Rectal smooth muscle tissue (tissue), 1 donor: Measurements from ENCODE around the gene IL7R.

Experiments used
- H3K27ac ChIP-seq: one replicate; pipeline ENCODE4 v1.7.0; 2013; ENCODE audit warnings: low read depth, low read length, inconsistent platforms
- H3K27me3 ChIP-seq: one replicate; pipeline ENCODE4 v1.7.0; 2013; ENCODE audit warnings: low read length; ENCODE audit not compliant: control insufficient read depth, insufficient read depth
- H3K36me3 ChIP-seq: one replicate; pipeline ENCODE4 v1.7.0; 2013; ENCODE audit warnings: low read length; ENCODE audit not compliant: control insufficient read depth, insufficient read depth
- H3K4me1 ChIP-seq: one replicate; pipeline ENCODE4 v1.7.0; 2013; ENCODE audit warnings: low read length; ENCODE audit not compliant: control insufficient read depth, insufficient read depth
- H3K4me3 ChIP-seq: one replicate; pipeline ENCODE4 v1.7.0; 2013; ENCODE audit warnings: low read length
- H3K9ac ChIP-seq: one replicate; pipeline ENCODE4 v1.7.0; 2013; ENCODE audit warnings: low read length

The IL7R gene

DNA sequence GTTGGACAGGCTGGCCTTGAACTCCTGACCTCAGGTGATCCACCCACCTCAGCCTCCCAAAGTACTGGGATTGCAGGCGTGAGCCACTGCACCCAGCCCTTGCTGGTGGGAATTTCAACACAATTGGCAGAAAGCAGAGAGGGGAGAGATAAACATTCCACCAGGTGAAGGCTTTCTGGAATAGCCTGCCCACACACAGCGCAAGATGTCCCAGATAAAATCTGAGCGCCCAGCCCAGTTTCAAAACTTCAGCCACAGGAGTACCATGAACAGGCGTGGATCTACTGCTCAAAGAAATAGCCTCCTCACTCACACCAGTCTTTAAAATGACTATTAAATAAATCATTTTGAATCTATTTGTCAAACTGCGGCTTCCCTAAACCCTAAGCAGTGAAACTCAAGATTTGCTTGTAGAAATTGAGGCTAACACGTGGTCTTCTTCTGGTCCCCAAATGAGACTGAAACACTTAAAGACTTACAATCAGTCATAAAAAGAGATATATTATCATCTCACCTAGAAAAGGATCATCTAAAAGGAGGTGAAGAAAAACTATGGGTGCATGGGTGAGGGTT lies 47.0 kb downstream of the IL7R start:
- H3K27me3 ChIP-seq = no peaks in the 10 kb centered on the region
- no peak overlapping the region for H3K9ac ChIP-seq
- H3K4me1 ChIP-seq = no peaks in the 10 kb centered on the region
- H3K27ac ChIP-seq = no peak overlapping the region
- H3K36me3 ChIP-seq = no peaks in the 10 kb centered on the region
- no peak overlapping the region for H3K4me3 ChIP-seq

DNA sequence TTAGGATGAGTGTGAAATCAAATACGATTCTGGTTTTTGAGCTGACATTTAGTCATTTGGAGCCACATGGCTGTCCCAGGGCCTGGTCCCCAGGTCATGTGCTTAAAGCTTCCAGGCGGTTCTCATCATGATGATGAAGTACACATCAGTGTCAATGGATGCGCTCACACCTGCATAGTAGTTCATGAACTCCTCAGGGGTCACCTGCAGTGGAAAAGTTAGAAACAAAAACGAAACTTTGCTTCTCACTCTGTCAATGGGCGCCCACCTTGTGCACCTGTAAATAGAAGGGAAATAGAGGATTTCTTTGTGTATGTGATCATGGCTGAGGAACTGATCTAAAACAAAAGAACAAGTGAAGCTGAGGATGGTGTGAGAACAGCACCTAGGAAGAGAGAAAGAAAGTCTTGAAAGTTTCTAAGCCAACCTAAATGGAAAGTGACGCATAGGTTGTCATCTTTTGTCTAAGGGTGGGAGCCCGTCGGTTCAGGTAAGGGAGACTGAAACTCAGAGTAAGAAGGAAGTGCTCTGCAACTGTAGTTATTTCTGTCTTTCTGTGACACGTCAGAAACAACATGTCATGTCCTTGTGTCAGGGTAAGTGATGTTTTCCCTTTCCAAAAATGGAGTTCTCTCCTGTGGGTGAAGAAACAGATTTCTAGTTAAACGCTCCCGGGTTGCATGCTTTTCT lies 47.9 kb downstream of the IL7R start:
- Histone ChIP-seq H3K27ac (no peak overlapping the region), H3K4me1 (no peaks in the 10 kb centered on the region), H3K9ac (no peak overlapping the region), H3K27me3 (no peaks in the 10 kb centered on the region), H3K36me3 (no peaks in the 10 kb centered on the region), H3K4me3 (no peak overlapping the region)

DNA sequence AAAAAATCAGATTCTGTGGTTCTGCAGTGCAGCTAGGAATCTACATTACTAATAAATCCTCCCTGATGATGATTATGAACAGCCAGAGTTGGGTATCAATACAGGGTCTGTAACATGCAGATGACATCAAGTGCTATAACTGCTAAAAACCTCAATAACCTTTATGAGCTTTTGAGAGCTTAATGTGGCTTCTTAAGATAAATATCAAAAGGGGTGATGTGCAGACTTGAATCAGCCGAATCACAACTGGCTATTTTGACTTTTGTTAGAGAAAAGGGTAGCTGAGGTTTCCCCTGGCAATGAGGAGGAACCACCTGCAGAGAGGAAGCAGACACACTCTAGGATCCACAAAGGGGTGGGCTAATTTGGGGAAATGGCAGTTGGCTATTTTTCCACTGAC lies 51.5 kb downstream of the IL7R start:
- Histone ChIP-seq H3K36me3 (no peaks in the 10 kb centered on the region), H3K27me3 (no peaks in the 10 kb centered on the region), H3K27ac (no peak overlapping the region), H3K4me1 (no peaks in the 10 kb centered on the region), H3K9ac (no peak overlapping the region), H3K4me3 (no peak overlapping the region)

DNA sequence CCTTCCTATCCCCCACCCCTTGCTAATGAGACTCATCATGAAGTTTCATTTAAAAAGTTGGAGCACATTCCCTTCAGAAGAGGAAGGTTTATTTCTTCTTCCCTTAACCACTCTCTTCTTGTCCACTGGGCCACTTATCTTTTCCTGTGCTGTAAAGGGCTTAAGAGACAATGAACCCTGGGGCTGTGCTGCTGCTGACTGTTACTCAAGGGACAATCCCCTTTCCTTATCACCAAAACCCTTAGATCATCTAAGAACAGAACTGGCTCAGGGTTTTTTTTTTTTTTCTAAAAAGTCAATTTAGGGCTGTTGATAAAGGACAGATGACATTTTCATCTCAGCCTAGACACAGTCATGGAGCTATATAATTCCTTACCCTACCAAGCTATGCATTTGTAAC lies 52.1 kb downstream of the IL7R start:
- no peak overlapping the region for H3K27ac ChIP-seq
- no peaks in the 10 kb centered on the region for H3K27me3 ChIP-seq
- no peak overlapping the region for H3K9ac ChIP-seq
- H3K4me3 ChIP-seq = no peak overlapping the region
- H3K4me1 ChIP-seq = no peaks in the 10 kb centered on the region
- no peaks in the 10 kb centered on the region for H3K36me3 ChIP-seq

DNA sequence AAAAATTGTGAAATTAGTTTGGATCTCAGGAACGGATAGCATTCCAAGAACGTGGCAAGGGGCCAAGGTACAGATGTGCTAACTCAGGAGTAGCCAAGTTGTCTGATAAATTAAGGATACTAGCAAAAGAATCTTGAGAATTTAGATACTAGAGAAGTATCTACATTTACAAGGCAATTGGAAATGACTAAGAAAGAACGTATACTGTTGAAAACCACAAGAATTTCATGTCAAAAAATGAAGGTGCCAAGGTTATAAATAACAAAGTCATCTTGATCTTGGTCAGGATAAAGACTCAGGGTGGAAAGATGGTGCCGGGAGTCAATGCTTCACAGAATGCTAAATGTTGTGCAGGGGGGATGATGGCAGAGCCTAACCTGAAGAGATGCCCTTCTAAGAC lies 62.5 kb downstream of the IL7R start:
- Histone ChIP-seq H3K4me1 (no peaks in the 10 kb centered on the region), H3K36me3 (no peaks in the 10 kb centered on the region), H3K27me3 (no peaks in the 10 kb centered on the region), H3K27ac (no peak overlapping the region), H3K9ac (no peak overlapping the region), H3K4me3 (no peak overlapping the region)

DNA sequence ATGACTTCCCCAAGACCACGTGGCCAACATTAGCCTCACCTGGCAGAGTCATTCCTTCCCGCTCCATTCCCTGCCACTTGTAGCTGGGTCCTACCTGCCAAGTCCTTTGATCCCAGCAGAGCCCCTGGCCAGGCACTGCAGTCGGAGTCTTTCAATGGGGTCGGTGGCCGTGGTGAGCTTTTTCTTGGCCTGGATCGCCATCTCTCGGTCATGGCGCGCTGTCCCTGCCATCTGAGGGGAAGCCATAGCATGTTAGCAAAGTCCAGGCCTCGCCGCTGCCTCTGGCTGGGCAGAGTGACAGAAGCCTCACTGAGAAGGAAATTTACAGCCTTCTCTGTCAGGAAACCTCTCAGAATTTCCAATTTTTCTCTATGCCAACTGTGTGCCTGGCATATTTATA lies 64.2 kb downstream of the IL7R start:
- peaks cover 2% of the 10 kb centered on the region for H3K27me3 ChIP-seq
- H3K9ac ChIP-seq = no peak overlapping the region
- no peak overlapping the region for H3K4me3 ChIP-seq
- no peak overlapping the region for H3K27ac ChIP-seq
- H3K4me1 ChIP-seq = no peaks in the 10 kb centered on the region
- no peaks in the 10 kb centered on the region for H3K36me3 ChIP-seq

DNA sequence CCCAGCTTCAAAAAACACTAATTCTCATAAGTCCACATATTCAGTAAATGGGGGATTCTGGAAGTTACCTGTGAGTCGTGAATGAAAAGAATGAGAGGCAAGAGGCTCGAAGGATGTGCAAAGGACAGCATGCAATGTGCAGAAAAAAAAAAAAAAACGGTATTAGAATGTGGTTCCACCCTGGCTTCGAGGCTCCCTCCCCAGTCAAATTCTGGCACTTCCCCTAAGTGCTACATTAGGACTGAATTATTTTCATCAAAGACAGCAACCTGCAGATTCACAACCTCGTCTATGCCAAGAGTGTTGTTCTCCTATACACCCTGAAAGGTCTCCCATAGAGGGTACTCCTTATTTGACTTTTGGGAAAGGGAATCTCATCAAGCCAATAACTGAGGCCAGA lies 65.2 kb downstream of the IL7R start:
- Histone ChIP-seq H3K9ac (no peak overlapping the region), H3K36me3 (no peaks in the 10 kb centered on the region), H3K4me3 (no peak overlapping the region), H3K27me3 (peaks cover 2% of the 10 kb centered on the region), H3K27ac (no peak overlapping the region), H3K4me1 (no peaks in the 10 kb centered on the region)

DNA sequence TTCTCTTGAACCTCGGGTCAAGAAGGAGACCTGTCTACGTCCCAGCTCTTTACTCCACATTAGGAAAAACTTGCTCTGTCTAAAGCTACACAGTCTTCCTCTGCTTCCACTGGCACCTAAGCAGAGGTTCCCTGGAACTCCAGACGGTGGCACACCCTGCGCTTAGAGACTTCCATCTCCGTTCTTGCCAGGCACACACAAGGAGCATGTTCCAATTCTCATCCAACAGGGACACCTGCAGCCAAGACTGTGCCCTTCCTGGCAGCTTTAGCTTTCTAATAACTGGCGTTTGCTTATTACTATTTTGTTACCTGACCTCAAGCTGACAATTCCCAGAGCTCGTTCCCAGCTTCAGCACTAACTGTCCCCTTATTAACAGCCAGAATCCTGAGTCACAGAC lies 65.8 kb downstream of the IL7R start:
- no peaks in the 10 kb centered on the region for H3K36me3 ChIP-seq
- H3K4me1 ChIP-seq = no peaks in the 10 kb centered on the region
- no peak overlapping the region for H3K9ac ChIP-seq
- no peak overlapping the region for H3K27ac ChIP-seq
- H3K4me3 ChIP-seq = no peak overlapping the region
- peaks cover 2% of the 10 kb centered on the region for H3K27me3 ChIP-seq

DNA sequence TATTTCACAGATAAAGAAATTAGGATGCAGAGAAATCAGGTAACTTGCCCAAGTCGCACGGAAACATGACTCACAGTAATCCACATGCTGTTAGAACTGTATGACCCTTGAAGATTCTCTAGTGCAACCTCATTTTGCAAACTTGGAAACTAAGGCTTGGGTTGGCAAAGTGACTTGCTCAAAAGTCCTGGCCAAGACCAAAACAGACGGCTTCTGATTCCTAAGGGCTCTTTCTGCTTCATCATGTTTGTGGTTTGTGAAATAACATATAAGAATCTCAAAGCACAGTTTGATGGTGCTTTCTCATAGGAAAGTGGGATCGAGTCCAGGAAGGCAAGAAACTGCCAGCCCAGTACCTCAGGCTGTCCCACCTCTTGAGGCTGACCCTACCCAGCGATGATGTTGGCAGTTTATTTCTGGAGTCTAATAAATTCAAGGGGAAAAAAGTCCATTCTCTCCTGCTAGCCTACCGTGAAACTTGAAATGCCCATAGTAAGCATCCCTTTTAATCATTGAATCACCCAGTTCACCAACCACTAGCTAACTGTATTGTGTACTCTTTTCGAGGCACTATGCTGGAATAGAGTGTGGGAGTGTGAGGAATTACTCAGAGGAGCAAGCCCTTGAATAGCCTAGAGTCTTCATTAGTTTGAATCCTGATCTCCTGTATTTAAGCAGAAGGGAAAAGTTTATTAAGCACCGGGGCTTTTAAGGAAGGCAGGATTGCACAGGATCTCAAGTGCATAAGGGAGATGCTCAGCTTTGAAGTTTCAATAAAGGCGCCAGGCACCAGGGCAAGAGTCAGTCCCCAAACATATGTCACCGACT lies 67.6 kb downstream of the IL7R start:
- Histone ChIP-seq H3K36me3 (no peaks in the 10 kb centered on the region), H3K4me3 (no peak overlapping the region), H3K9ac (no peak overlapping the region), H3K27ac (no peak overlapping the region), H3K4me1 (no peaks in the 10 kb centered on the region), H3K27me3 (peaks cover 2% of the 10 kb centered on the region)

DNA sequence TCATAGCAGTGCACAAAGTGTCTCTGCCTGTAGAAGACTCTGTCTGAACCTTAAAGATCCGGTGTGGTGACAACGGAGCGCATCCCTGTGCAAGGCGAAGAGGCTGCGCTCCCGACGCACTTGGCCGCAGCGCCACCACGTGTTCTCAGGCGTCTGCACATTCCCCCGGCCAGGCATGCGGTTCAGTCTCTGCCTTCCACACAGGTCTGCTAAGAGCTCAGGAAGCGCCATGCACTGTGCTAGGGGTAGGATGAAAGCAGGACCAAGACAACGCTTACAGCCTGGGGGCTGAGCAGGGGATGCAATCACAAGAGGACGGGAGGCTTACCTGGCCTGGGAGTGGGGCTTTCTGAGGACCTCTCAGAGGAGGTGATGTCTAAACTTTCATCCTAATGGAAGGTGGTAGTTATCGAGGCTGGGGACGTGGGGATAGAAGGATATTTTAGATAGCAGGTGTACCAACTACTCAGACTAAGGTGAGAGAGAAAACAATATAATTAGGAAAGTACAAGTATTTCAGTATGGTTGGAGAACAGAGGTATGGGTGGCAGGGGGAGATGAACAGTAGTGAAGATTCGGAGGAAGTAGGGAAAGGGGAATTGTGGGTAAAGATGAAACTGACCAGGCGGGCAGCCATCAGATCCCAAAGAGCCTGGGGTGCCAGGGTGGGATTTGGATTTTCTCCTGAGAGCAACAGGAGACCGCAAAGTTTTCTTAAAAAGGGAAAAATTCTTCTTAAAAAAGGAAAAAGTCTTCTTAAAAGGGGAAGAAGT lies 68.4 kb downstream of the IL7R start:
- no peak overlapping the region for H3K27ac ChIP-seq
- H3K4me3 ChIP-seq = no peak overlapping the region
- H3K4me1 ChIP-seq = no peaks in the 10 kb centered on the region
- H3K27me3 ChIP-seq = peaks cover 2% of the 10 kb centered on the region
- no peak overlapping the region for H3K9ac ChIP-seq
- H3K36me3 ChIP-seq = no peaks in the 10 kb centered on the region

DNA sequence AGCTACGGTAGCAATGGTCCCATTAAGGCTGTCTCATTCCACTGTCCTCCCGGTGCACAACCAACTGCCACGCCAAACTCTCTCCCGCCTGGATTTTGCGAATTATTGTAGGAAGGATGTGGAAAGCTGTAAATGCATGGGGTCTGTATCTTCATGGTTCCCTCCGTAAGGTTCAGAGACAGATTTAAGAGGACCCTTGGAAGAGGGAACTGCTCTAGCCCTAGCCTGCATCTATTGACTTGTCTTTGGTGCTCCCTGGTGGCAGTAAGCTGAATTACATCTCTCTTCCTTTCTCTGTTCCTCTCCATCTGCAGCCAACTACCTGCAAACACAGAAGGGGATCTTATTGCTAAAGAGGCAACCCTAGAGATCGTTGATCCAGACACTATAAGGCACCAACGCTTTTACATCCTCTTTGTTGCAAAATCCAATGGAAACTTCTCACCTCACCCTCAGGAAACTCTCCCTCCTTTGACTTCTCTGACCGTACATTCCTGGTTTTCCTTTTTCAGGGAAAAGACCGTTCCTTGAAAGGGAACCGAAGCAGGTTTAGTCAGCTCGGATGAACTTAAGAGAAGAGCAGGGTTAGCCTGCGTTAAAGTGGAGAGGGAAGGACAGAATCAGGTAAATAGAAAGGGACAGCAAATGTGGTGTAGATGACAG lies 69.8 kb downstream of the IL7R start:
- H3K4me3 ChIP-seq = peak overlapping the region; percentile 5
- no peak overlapping the region for H3K27ac ChIP-seq
- H3K9ac ChIP-seq = no peak overlapping the region
- peaks cover 2% of the 10 kb centered on the region for H3K27me3 ChIP-seq
- H3K36me3 ChIP-seq = no peaks in the 10 kb centered on the region
- no peaks in the 10 kb centered on the region for H3K4me1 ChIP-seq
